ENCODE results near the gene ST8SIA5.

Gene ST8SIA5

GRCh38 chr18:46646468-46646867 lies 110.4 kb downstream of the ST8SIA5 start:
- Histone ChIP-seq H4K8ac (ENCODE audit: low read depth, low read length) (no peak overlapping the region), H2BK15ac (ENCODE audit: low read length) (peak overlapping the region; percentile 14), H2AFZ (ENCODE audit: low read length) (no peak overlapping the region), H2BK120ac (ENCODE audit: low read depth, low read length) (no peak overlapping the region), H3K18ac (ENCODE audit: low read length) (no peak overlapping the region), H3K14ac (ENCODE audit: low read length) (no peak overlapping the region), H4K91ac (ENCODE audit: low read depth, low read length, poor library complexity) (no peak overlapping the region), H3K27ac (replicated peaks; ENCODE audit: low read length) (no peak overlapping the region), H3K36me3 (replicated peaks in 1 of 2; ENCODE audit: control insufficient read depth in 2 of 2, insufficient read depth in 2 of 2, low read length in 2 of 2) (no peaks in the 10 kb centered on the region), H3K79me1 (ENCODE audit: low read depth, low read length) (peaks cover 2% of the 10 kb centered on the region), H2BK12ac (ENCODE audit: low read length) (no peak overlapping the region), H3K4me2 (ENCODE audit: insufficient read depth, low read length, poor library complexity, severe bottlenecking) (no peak overlapping the region), H3K4me1 (ENCODE audit: control insufficient read depth in 2 of 2, insufficient read depth in 1 of 2, low read depth in 1 of 2, low read length in 2 of 2) (no peaks in the 10 kb centered on the region), H3K23ac (ENCODE audit: low read depth, low read length, poor library complexity) (no peak overlapping the region), H3K4me3 (ENCODE audit: low read length in 2 of 2) (no peak overlapping the region), H2AK5ac (ENCODE audit: low read depth, low read length) (no peak overlapping the region), H3K4ac (ENCODE audit: low read length) (no peak overlapping the region), H3K27me3 (ENCODE audit: control insufficient read depth in 3 of 3, insufficient read depth in 3 of 3, low read depth in 1 of 3, low read length in 3 of 3) (peaks cover 0 to 28% (median 0%) of the 10 kb centered on the region in 3 experiments), H3K9me3 (replicated peaks in 1 of 2; ENCODE audit: control insufficient read depth in 2 of 2, insufficient read depth in 1 of 2, low read depth in 1 of 2, low read length in 2 of 2) (no peaks in the 10 kb centered on the region), H3K9ac (ENCODE audit: low read depth, low read length, poor library complexity) (no peak overlapping the region), H2BK5ac (ENCODE audit: low read length) (no peak overlapping the region)
- no peak for DNase-seq (ENCODE audit: low spot score)
- WGBS, 2 donors (ENCODE audit: extremely low coverage in 2 of 2, insufficient read length in 2 of 2, insufficient replicate concordance in 1 of 2): no CpG with 5 or more reads among the region's 7 CpGs

GRCh38 chr18:46642561-46642960 lies 114.3 kb downstream of the ST8SIA5 start:
- Histone ChIP-seq H4K8ac (ENCODE audit: low read depth, low read length) (no peak overlapping the region), H3K4me1 (ENCODE audit: control insufficient read depth in 2 of 2, insufficient read depth in 1 of 2, low read depth in 1 of 2, low read length in 2 of 2) (no peaks in the 10 kb centered on the region), H3K27ac (replicated peaks; ENCODE audit: low read length) (no peak overlapping the region), H2BK12ac (ENCODE audit: low read length) (no peak overlapping the region), H3K36me3 (replicated peaks in 1 of 2; ENCODE audit: control insufficient read depth in 2 of 2, insufficient read depth in 2 of 2, low read length in 2 of 2) (no peaks in the 10 kb centered on the region), H4K91ac (ENCODE audit: low read depth, low read length, poor library complexity) (no peak overlapping the region), H3K4me3 (ENCODE audit: low read length in 2 of 2) (no peak overlapping the region), H2BK5ac (ENCODE audit: low read length) (no peak overlapping the region), H3K9ac (ENCODE audit: low read depth, low read length, poor library complexity) (no peak overlapping the region), H3K23ac (ENCODE audit: low read depth, low read length, poor library complexity) (no peak overlapping the region), H3K4me2 (ENCODE audit: insufficient read depth, low read length, poor library complexity, severe bottlenecking) (no peak overlapping the region), H2BK120ac (ENCODE audit: low read depth, low read length) (no peak overlapping the region), H3K9me3 (replicated peaks in 1 of 2; ENCODE audit: control insufficient read depth in 2 of 2, insufficient read depth in 1 of 2, low read depth in 1 of 2, low read length in 2 of 2) (peaks cover 0 to 2% of the 10 kb centered on the region in 2 donors), H2BK15ac (ENCODE audit: low read length) (no peak overlapping the region), H2AK5ac (ENCODE audit: low read depth, low read length) (no peak overlapping the region), H3K79me1 (ENCODE audit: low read depth, low read length) (no peaks in the 10 kb centered on the region), H3K4ac (ENCODE audit: low read length) (no peak overlapping the region), H2AFZ (ENCODE audit: low read length) (no peak overlapping the region), H3K18ac (ENCODE audit: low read length) (no peak overlapping the region), H3K27me3 (ENCODE audit: control insufficient read depth in 3 of 3, insufficient read depth in 3 of 3, low read depth in 1 of 3, low read length in 3 of 3) (peaks cover 0 to 23% (median 0%) of the 10 kb centered on the region in 3 experiments), H3K14ac (ENCODE audit: low read length) (no peak overlapping the region)
- DNase-seq (ENCODE audit: low spot score): no peak
- WGBS, 2 donors (ENCODE audit: extremely low coverage in 2 of 2, insufficient read length in 2 of 2, insufficient replicate concordance in 1 of 2): no CpG with 5 or more reads among the region's 5 CpGs

- Histone ChIP-seq H3K18ac (ENCODE audit: low read length) (no peak overlapping the region), H3K79me1 (ENCODE audit: low read depth, low read length) (no peaks in the 10 kb centered on the region), H3K4me2 (ENCODE audit: insufficient read depth, low read length, poor library complexity, severe bottlenecking) (no peak overlapping the region), H3K9me3 (replicated peaks in 1 of 2; ENCODE audit: control insufficient read depth in 2 of 2, insufficient read depth in 1 of 2, low read depth in 1 of 2, low read length in 2 of 2) (peaks cover 0 to 2% of the 10 kb centered on the region in 2 donors), H3K4ac (ENCODE audit: low read length) (no peak overlapping the region), H3K4me1 (ENCODE audit: control insufficient read depth in 2 of 2, insufficient read depth in 1 of 2, low read depth in 1 of 2, low read length in 2 of 2) (no peaks in the 10 kb centered on the region), H2BK15ac (ENCODE audit: low read length) (no peak overlapping the region), H2BK12ac (ENCODE audit: low read length) (no peak overlapping the region), H3K23ac (ENCODE audit: low read depth, low read length, poor library complexity) (no peak overlapping the region), H4K8ac (ENCODE audit: low read depth, low read length) (no peak overlapping the region), H4K91ac (ENCODE audit: low read depth, low read length, poor library complexity) (no peak overlapping the region), H3K14ac (ENCODE audit: low read length) (no peak overlapping the region), H3K9ac (ENCODE audit: low read depth, low read length, poor library complexity) (no peak overlapping the region), H2AFZ (ENCODE audit: low read length) (no peak overlapping the region), H3K36me3 (replicated peaks in 1 of 2; ENCODE audit: control insufficient read depth in 2 of 2, insufficient read depth in 2 of 2, low read length in 2 of 2) (no peaks in the 10 kb centered on the region), H3K27ac (replicated peaks; ENCODE audit: low read length) (no peak overlapping the region), H3K4me3 (ENCODE audit: low read length in 2 of 2) (no peak overlapping the region), H2AK5ac (ENCODE audit: low read depth, low read length) (no peak overlapping the region), H2BK5ac (ENCODE audit: low read length) (no peak overlapping the region), H2BK120ac (ENCODE audit: low read depth, low read length) (no peak overlapping the region), H3K27me3 (ENCODE audit: control insufficient read depth in 3 of 3, insufficient read depth in 3 of 3, low read depth in 1 of 3, low read length in 3 of 3) (peaks cover 0 to 23% (median 0%) of the 10 kb centered on the region in 3 experiments)
- no peak for DNase-seq (ENCODE audit: low spot score)
- whole genome bisulfite sequencing, 2 donors (ENCODE audit: extremely low coverage in 2 of 2, insufficient read length in 2 of 2, insufficient replicate concordance in 1 of 2): no CpG with 5 or more reads among the region's 7 CpGs
These were observed 114.9 kb downstream of the ST8SIA5 start for GRCh38 chr18:46641917-46642316.

GRCh38 chr18:46639386-46639785 lies 117.5 kb downstream of the ST8SIA5 start:
- Histone ChIP-seq H3K14ac (ENCODE audit: low read length) (peak overlapping the region; percentile 77), H3K4ac (ENCODE audit: low read length) (no peak overlapping the region), H3K36me3 (replicated peaks in 1 of 2; ENCODE audit: control insufficient read depth in 2 of 2, insufficient read depth in 2 of 2, low read length in 2 of 2) (no peaks in the 10 kb centered on the region), H3K23ac (ENCODE audit: low read depth, low read length, poor library complexity) (peak overlapping the region; percentile 46), H3K79me1 (ENCODE audit: low read depth, low read length) (no peaks in the 10 kb centered on the region), H3K4me3 (ENCODE audit: low read length in 2 of 2) (no peak overlapping the region), H2AFZ (ENCODE audit: low read length) (no peak overlapping the region), H3K18ac (ENCODE audit: low read length) (peak overlapping the region; percentile 38), H3K27me3 (ENCODE audit: control insufficient read depth in 3 of 3, insufficient read depth in 3 of 3, low read depth in 1 of 3, low read length in 3 of 3) (peaks cover 0 to 10% (median 0%) of the 10 kb centered on the region in 3 experiments), H3K27ac (replicated peaks; ENCODE audit: low read length) (no peak overlapping the region), H2BK5ac (ENCODE audit: low read length) (no peak overlapping the region), H4K8ac (ENCODE audit: low read depth, low read length) (peak overlapping the region; percentile 73), H4K91ac (ENCODE audit: low read depth, low read length, poor library complexity) (no peak overlapping the region), H3K9ac (ENCODE audit: low read depth, low read length, poor library complexity) (peak overlapping the region; percentile 39), H2BK15ac (ENCODE audit: low read length) (peak overlapping the region; percentile 28), H2BK12ac (ENCODE audit: low read length) (no peak overlapping the region), H2AK5ac (ENCODE audit: low read depth, low read length) (no peak overlapping the region), H3K4me2 (ENCODE audit: insufficient read depth, low read length, poor library complexity, severe bottlenecking) (no peak overlapping the region), H3K9me3 (replicated peaks in 1 of 2; ENCODE audit: control insufficient read depth in 2 of 2, insufficient read depth in 1 of 2, low read depth in 1 of 2, low read length in 2 of 2) (peaks cover 0 to 2% of the 10 kb centered on the region in 2 donors), H2BK120ac (ENCODE audit: low read depth, low read length) (no peak overlapping the region), H3K4me1 (ENCODE audit: control insufficient read depth in 2 of 2, insufficient read depth in 1 of 2, low read depth in 1 of 2, low read length in 2 of 2) (no peaks in the 10 kb centered on the region)
- no peak for DNase-seq (ENCODE audit: low spot score)
- WGBS, 2 donors (ENCODE audit: extremely low coverage in 2 of 2, insufficient read length in 2 of 2, insufficient replicate concordance in 1 of 2): no CpG with 5 or more reads among the region's 6 CpGs
